ENCODE data around the gene GJB2.
"Not testable (repeated sequence)": the region's sequence is repeated elsewhere in the genome, so short reads cannot be mapped to it uniquely, and the experiment has no call there.

Gene GJB2

DNA sequence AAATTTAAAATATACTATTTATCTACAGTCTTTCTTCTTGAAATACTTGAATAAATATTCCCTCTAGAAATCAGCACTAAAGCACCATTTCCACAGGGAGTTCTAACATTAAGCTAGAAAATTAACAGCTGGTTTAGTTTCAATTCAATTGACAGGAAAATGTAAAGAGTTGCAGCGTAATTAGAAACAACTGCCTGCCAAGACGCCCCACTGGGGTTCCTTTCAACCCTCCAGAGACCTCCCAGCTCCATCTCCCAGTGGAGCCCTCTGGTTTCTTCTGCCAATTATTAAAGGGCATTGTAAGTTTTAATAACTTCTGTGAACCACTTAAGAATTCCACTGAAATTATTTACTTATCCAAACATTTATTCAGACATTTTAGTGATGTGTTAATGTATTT lies 36.0 kb downstream of the GJB2 start:
- no peaks in the 10 kb centered on the region for H3K36me3 ChIP-seq (ENCODE audit: insufficient read depth, insufficient read length, low read length)
- H3K4me1 ChIP-seq (ENCODE audit: insufficient read depth, insufficient read length), result no peaks in the 10 kb centered on the region
- DNase-seq (ENCODE audit: low read depth, low spot score), result no peak
- H3K9me3 ChIP-seq (ENCODE audit: insufficient read depth, low read length), result no peaks in the 10 kb centered on the region
- H3K9ac ChIP-seq (ENCODE audit: insufficient read length, low read depth), result no peak overlapping the region
- H3K27me3 ChIP-seq (ENCODE audit: insufficient read depth, insufficient read length), result peaks cover 44% of the 10 kb centered on the region
- no peak for TF ChIP-seq YY1 (IDR thresholded peaks at IDR 0.05; ENCODE audit: insufficient read depth, insufficient read length)
- no peak for TF ChIP-seq SUZ12 (IDR thresholded peaks at IDR 0.05; ENCODE audit: extremely low read depth, insufficient read depth, insufficient read length)
- TF ChIP-seq ZNF274 (IDR thresholded peaks at IDR 0.05; ENCODE audit: low read depth, low read length), result no peak
- H3K4me3 ChIP-seq (ENCODE audit: insufficient read length, low read depth), result no peak overlapping the region

GRCh38 chr13:20153290-20153689 lies 39.4 kb downstream of the GJB2 start:
- not testable (repeated sequence) for H3K9ac ChIP-seq (ENCODE audit: insufficient read length, low read depth); H3K4me1 ChIP-seq (ENCODE audit: insufficient read depth, insufficient read length); DNase-seq (ENCODE audit: low read depth, low spot score); H3K9me3 ChIP-seq (ENCODE audit: insufficient read depth, low read length); H3K36me3 ChIP-seq (ENCODE audit: insufficient read depth, insufficient read length, low read length); H3K4me3 ChIP-seq (ENCODE audit: insufficient read length, low read depth)
- peaks cover 12% of the 10 kb centered on the region for H3K27me3 ChIP-seq (ENCODE audit: insufficient read depth, insufficient read length)

GRCh38 chr13:20151612-20152011 lies 41.1 kb downstream of the GJB2 start:
- no peaks in the 10 kb centered on the region for H3K4me1 ChIP-seq (ENCODE audit: insufficient read depth, insufficient read length)
- no peaks in the 10 kb centered on the region for H3K36me3 ChIP-seq (ENCODE audit: insufficient read depth, insufficient read length, low read length)
- DNase-seq (ENCODE audit: low read depth, low spot score), result no peak
- H3K4me3 ChIP-seq (ENCODE audit: insufficient read length, low read depth), result no peak overlapping the region
- no peak for TF ChIP-seq YY1 (IDR thresholded peaks at IDR 0.05; ENCODE audit: insufficient read depth, insufficient read length)
- TF ChIP-seq SUZ12 (IDR thresholded peaks at IDR 0.05; ENCODE audit: extremely low read depth, insufficient read depth, insufficient read length), result no peak
- H3K27me3 ChIP-seq (ENCODE audit: insufficient read depth, insufficient read length), result no peaks in the 10 kb centered on the region
- H3K9me3 ChIP-seq (ENCODE audit: insufficient read depth, low read length), result no peaks in the 10 kb centered on the region
- no peak overlapping the region for H3K9ac ChIP-seq (ENCODE audit: insufficient read length, low read depth)

DNA sequence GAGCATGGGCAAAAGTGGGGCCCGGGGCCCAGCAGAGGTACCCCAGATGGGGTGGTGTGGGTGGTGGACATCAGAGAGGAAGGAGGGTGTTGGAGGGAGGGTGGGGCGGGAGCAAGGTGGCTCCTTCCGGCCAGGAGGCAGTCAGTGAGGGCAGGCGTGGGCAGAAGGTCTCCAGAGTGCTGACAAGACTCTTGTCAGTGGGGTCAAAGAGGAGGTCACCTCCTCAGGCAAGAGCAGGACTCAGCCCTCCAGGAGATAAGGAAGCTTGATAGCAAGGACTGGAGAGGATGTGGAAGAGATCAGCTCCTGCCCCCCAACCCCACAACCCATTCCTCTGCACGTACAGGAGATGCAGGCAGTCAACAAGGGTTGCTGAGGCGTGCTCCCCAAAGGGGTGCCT lies 41.7 kb downstream of the GJB2 start:
- Histone ChIP-seq H3K9me3 (ENCODE audit: insufficient read depth, low read length) (no peaks in the 10 kb centered on the region), H3K4me3 (ENCODE audit: insufficient read length, low read depth) (no peak overlapping the region), H3K4me1 (ENCODE audit: insufficient read depth, insufficient read length) (no peaks in the 10 kb centered on the region), H3K9ac (ENCODE audit: insufficient read length, low read depth) (no peak overlapping the region), H3K27me3 (ENCODE audit: insufficient read depth, insufficient read length) (no peaks in the 10 kb centered on the region), H3K36me3 (ENCODE audit: insufficient read depth, insufficient read length, low read length) (no peaks in the 10 kb centered on the region)
- TF ChIP-seq SUZ12 (IDR thresholded peaks at IDR 0.05; ENCODE audit: extremely low read depth, insufficient read depth, insufficient read length), result no peak
- no peak for TF ChIP-seq YY1 (IDR thresholded peaks at IDR 0.05; ENCODE audit: insufficient read depth, insufficient read length)
- TF ChIP-seq ZNF274 (IDR thresholded peaks at IDR 0.05; ENCODE audit: low read depth, low read length), result no peak
- DNase-seq (ENCODE audit: low read depth, low spot score), result no peak

- H3K27me3 ChIP-seq (ENCODE audit: insufficient read depth, insufficient read length), result no peaks in the 10 kb centered on the region
- no peaks in the 10 kb centered on the region for H3K9me3 ChIP-seq (ENCODE audit: insufficient read depth, low read length)
- no peak overlapping the region for H3K9ac ChIP-seq (ENCODE audit: insufficient read length, low read depth)
- DNase-seq (ENCODE audit: low read depth, low spot score), result no peak
- no peaks in the 10 kb centered on the region for H3K36me3 ChIP-seq (ENCODE audit: insufficient read depth, insufficient read length, low read length)
- no peak for TF ChIP-seq ZNF274 (IDR thresholded peaks at IDR 0.05; ENCODE audit: low read depth, low read length)
- TF ChIP-seq SUZ12 (IDR thresholded peaks at IDR 0.05; ENCODE audit: extremely low read depth, insufficient read depth, insufficient read length), result no peak
- TF ChIP-seq YY1 (IDR thresholded peaks at IDR 0.05; ENCODE audit: insufficient read depth, insufficient read length), result no peak
- H3K4me1 ChIP-seq (ENCODE audit: insufficient read depth, insufficient read length), result no peaks in the 10 kb centered on the region
- no peak overlapping the region for H3K4me3 ChIP-seq (ENCODE audit: insufficient read length, low read depth)
Observed at GRCh38 chr13:20150561-20150960, 42.2 kb downstream of the GJB2 start.

DNA sequence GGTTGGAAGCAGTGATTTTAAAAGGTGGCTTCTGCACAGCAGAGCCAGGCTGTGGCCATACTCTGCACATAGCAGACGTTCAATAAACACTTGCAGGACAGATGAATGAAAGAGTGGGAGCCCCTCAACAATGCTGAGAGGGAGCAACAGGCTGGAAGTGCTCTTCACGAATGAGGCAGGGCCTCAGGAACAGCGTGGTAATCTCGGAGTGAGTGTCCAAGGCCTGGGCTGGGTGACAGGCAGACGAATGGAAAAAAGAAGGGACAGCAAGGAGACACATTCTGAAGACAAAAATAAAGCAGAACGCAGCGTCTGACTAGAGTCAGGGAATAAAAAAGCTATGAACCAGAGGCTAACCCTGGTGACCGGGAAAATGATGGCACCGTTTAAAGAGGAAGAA lies 43.0 kb downstream of the GJB2 start:
- no peak for DNase-seq (ENCODE audit: low read depth, low spot score)
- Histone ChIP-seq H3K4me3 (ENCODE audit: insufficient read length, low read depth) (no peak overlapping the region), H3K4me1 (ENCODE audit: insufficient read depth, insufficient read length) (no peaks in the 10 kb centered on the region), H3K9ac (ENCODE audit: insufficient read length, low read depth) (no peak overlapping the region), H3K9me3 (ENCODE audit: insufficient read depth, low read length) (no peaks in the 10 kb centered on the region), H3K36me3 (ENCODE audit: insufficient read depth, insufficient read length, low read length) (no peaks in the 10 kb centered on the region), H3K27me3 (ENCODE audit: insufficient read depth, insufficient read length) (no peaks in the 10 kb centered on the region)
- no peak for TF ChIP-seq YY1 (IDR thresholded peaks at IDR 0.05; ENCODE audit: insufficient read depth, insufficient read length)
- TF ChIP-seq SUZ12 (IDR thresholded peaks at IDR 0.05; ENCODE audit: extremely low read depth, insufficient read depth, insufficient read length), result no peak
- TF ChIP-seq ZNF274 (IDR thresholded peaks at IDR 0.05; ENCODE audit: low read depth, low read length), result no peak

DNA sequence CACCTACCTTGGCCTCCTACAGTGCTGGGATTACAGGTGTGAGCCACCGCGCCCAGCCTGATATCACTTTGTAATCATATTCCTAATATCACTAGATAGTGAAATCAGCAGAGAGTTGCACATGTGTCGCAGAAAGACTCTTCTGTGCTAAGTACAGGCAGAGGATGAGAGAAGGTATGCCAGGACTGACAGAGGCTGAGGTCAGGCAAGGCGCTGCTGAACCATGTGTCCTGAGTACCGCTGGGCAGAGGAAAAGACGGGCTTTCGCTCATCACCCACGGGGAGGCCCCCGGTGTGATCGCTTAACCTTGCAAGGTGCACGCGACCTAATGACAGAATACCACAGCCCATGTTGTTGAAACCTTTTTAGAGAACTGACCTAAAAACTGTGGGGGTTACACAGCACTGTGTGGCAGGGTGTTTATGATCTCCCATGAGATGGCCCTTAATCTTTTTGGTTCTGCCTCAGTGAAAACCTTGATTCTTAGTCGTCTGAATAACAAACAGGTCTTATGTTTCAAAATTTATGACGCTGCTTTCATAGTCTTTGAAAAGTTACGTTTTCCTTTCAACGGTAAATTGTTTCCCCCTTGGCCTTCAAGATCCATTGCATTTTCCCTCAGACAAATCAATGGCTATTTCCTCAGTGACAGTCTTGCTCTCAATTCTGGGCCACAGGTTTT lies 44.1 kb downstream of the GJB2 start:
- H3K9me3 ChIP-seq (ENCODE audit: insufficient read depth, low read length), result no peaks in the 10 kb centered on the region
- no peak for DNase-seq (ENCODE audit: low read depth, low spot score)
- peaks cover 2% of the 10 kb centered on the region for H3K4me1 ChIP-seq (ENCODE audit: insufficient read depth, insufficient read length)
- H3K9ac ChIP-seq (ENCODE audit: insufficient read length, low read depth), result no peak overlapping the region
- H3K27me3 ChIP-seq (ENCODE audit: insufficient read depth, insufficient read length), result no peaks in the 10 kb centered on the region
- no peaks in the 10 kb centered on the region for H3K36me3 ChIP-seq (ENCODE audit: insufficient read depth, insufficient read length, low read length)
- no peak overlapping the region for H3K4me3 ChIP-seq (ENCODE audit: insufficient read length, low read depth)
- TF ChIP-seq YY1 (IDR thresholded peaks at IDR 0.05; ENCODE audit: insufficient read depth, insufficient read length) (no peak), SUZ12 (IDR thresholded peaks at IDR 0.05; ENCODE audit: extremely low read depth, insufficient read depth, insufficient read length) (no peak), ZNF274 (IDR thresholded peaks at IDR 0.05; ENCODE audit: low read depth, low read length) (no peak)

GRCh38 chr13:20146381-20146780 lies 46.4 kb downstream of the GJB2 start:
- Histone ChIP-seq H3K9me3 (ENCODE audit: insufficient read depth, low read length) (no peaks in the 10 kb centered on the region), H3K4me3 (ENCODE audit: insufficient read length, low read depth) (no peak overlapping the region), H3K36me3 (ENCODE audit: insufficient read depth, insufficient read length, low read length) (no peaks in the 10 kb centered on the region), H3K4me1 (ENCODE audit: insufficient read depth, insufficient read length) (peaks cover 2% of the 10 kb centered on the region), H3K9ac (ENCODE audit: insufficient read length, low read depth) (no peak overlapping the region), H3K27me3 (ENCODE audit: insufficient read depth, insufficient read length) (no peaks in the 10 kb centered on the region)
- no peak for DNase-seq (ENCODE audit: low read depth, low spot score)
- TF ChIP-seq SUZ12 (IDR thresholded peaks at IDR 0.05; ENCODE audit: extremely low read depth, insufficient read depth, insufficient read length) (no peak), ZNF274 (IDR thresholded peaks at IDR 0.05; ENCODE audit: low read depth, low read length) (no peak), YY1 (IDR thresholded peaks at IDR 0.05; ENCODE audit: insufficient read depth, insufficient read length) (no peak)
